ENCODE measurements around the gene EHBP1L1.

GRCh38 chr11:65535102-65535501 lies 40.8 kb upstream of the EHBP1L1 start:
- TF ChIP-seq CTCF (conservative IDR thresholded peaks at IDR 0.05 in 1 of 2, IDR thresholded peaks at IDR 0.05 in 1 of 2; ENCODE audit: low read depth in 1 of 2, low read length in 2 of 2) (no peak), EZH2 (IDR thresholded peaks at IDR 0.05; ENCODE audit: low read length, missing control alignments) (no peak)

All from fibroblast of lung (primary cell).